Bone marrow (tissue), 2 donors: Measurements from ENCODE around the gene PYGM.
A peak's percentile ranks its signal among the peaks of the same experiment; 100 is the strongest.

Source experiments
- DNase-seq, 2 donors: peaks; one replicate each; lab custom pipeline; 2025; lab: John Stamatoyannopoulos, UW

Gene PYGM

DNA sequence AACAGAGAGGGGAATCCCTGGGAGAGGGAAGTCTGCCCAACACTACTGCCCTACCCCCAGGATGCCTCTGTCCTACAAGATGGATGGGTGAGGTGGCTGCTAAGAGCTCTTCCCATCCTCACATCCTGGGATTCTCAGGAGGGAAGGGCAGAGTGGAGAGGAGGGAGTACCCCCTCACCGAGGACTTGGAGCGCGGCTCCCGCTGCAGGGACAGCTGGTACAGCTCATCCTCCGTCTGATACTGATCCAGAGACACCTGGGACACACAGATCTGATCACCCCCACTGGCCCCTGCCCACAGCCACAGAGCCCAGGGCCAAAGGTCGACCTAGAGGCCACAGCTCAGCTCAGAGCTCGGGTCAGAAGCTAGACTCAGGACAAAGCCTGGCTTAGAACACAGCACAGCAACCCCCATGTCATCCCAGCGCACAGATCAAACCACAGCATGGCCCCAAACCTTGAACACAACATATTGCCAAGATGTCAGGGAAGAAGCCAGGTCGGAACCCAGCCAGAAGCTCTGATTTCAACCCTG is 24.0 kb downstream of the PYGM start:
- DNase-seq: no peak

DNA sequence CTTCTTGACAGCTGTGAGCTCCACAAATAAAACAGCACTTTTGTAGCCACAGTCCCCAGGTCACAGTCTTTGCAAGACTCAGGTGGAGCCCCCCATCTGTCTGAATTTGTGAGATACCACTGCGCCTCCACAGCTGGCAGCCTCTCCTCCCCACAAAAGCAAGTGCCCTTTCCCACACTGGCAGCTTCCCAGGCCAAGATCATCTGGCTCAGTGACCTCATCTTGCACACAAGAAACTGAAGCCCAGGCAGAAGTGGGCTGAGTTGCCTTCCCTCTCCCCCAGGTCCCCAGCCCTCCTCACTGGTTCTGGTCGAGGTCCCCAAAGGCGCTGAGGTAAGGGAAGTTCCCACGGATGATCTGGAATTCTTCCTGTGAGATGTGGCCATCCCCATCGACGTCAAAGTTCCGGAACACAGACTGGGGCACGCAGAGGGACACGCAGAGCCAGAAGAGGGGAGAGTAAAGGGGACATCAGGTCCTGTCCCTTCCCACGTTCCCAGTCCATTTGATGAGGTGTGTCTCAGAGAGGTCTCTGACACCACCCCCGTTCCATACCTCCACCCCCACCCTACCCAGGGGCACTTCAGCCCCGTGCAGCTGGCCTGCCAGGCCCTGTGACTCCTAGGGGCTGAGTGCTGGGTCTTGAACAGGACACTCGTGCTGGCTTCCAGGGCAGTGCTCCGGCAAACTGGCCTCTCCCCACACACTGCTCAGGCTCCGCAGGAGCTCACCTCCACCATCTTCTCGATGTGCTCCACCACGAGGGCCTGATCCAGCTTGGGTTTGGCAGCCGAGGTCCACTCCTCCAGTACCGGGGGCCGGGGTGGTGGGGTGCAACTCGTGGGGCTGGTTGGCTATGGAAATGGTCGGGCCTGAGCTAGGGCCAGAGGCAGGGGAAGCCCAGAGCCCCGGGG is 24.7 kb downstream of the PYGM start:
- DNase-seq: no peak

DNA sequence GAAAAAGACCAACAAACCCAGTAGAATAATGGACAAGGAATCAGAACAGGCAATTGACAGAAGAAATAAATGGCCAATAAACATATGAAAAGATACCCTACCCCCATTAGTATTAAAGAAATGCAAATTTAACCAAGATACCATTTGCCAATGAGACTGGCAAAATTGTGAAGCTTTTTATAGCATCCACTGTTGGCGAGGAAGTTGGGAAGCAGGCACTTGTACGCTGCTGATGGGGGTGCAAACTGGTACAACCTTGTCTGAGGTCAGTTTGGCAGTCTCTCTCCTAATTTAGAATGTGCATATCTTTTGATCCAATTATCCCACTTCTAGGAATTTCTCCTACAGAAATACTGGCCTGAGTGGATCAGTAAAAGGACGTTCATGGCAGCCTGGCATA is 28.2 kb downstream of the PYGM start:
- DNase-seq: no peak

DNA sequence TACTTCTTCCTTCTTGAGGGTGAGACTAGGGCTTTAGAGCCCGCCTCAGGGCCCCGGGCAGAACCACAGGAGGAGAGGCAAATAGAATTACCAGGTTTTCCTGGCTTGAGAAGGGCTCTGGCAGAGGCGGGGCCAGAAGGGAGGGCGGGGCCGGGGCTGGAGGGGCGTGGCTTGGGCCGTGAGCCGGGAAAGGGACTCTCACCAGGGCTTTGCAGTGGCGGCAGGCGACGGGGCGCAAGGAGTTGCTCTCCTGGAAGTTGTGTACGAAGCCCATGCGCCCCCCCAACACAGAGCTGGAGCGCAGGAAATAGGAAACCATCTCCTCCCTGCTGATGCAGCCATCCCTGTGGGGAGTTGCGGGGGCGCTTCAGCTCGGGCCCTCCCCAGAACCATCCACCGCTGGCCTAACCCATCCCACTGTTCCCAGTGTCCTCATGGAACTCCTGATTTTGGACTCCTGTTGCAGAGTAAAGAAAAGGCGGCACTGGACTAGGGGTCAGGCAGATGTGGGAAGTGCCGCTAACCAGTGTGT is 29.9 kb downstream of the PYGM start:
- DNase-seq: no peak

DNA sequence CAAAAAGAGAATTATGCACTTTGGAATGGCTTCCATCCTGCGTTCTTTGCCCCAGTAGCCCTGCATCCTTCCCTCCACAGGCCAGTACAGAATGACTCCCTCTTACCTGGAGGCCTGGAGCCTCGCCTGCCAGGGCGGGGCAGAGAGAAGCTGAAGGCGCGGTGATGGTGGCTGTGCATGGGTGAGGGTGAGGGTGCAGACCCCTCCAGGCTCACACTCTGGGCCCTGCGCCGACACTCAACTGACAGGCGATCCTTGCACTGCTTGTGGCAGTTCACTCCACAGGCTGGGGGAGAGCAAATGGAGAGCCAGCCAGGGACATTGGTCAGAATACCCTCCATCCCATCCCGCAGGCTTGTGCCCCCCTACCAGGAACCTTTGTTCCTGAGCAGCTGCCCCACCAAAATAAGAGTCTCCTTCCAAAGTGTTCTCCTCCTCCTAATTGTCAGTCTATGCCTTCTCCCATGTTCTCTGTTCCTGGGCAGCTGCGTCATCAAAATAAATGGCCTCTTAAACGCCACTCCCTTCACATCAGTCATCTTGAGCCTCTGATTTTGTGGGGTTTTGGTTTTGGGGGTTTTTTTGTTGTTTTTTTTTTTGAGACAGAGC is 30.9 kb downstream of the PYGM start:
- no peak for DNase-seq

DNA sequence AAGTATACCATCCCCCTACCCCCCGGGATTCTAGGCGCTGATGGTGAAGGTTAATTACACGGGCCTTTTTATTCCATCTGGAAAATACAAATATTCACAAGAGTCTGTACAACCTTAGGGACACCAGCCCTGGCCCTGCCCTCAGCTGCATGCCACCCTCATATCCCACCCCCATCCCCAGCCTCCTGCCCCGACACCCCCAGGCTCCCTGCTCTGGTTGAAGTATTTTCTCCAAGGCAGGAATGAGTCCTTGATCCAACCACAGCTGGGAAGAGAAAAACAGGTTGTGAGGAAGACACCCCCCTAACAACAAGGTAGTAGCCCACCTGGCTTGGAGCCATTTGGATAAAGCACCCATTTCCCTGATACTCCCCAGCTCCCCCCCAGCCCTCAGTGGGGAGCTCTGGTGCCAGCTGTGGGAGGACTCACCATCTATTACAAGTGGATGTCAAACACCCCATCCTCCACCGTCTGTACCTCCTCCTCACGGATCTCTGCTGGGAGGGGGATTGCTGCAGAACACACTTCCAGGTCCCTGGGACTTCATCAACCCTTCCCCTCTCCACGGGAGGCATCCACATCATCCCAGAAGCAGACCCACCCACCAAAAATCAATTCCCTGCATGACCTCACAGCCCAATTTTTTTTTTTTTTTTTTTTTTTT is 32.8 kb downstream of the PYGM start:
- DNase-seq: no peak

DNA sequence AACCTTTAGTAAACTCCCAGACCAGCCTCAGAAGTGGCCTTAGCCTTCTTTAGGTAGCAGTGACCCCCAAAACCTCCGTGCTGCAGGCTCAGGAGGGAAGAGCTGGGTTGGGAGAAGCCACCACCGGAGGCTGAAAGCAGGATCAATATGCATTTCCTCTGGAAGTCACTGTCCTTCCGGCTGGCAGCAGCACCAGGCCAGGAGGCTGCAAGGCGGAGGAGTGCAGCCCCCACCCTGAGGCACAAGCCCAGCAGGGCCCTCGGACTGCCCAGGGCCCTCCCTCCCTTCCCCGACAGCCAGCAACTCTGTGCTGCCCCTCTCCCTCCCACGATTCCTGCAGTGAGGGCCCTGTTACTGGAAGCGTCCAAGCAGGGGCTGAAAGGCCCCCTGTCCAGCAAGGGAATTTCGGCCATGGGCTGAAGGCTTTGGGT is 33.5 kb downstream of the PYGM start:
- no peak for DNase-seq

DNA sequence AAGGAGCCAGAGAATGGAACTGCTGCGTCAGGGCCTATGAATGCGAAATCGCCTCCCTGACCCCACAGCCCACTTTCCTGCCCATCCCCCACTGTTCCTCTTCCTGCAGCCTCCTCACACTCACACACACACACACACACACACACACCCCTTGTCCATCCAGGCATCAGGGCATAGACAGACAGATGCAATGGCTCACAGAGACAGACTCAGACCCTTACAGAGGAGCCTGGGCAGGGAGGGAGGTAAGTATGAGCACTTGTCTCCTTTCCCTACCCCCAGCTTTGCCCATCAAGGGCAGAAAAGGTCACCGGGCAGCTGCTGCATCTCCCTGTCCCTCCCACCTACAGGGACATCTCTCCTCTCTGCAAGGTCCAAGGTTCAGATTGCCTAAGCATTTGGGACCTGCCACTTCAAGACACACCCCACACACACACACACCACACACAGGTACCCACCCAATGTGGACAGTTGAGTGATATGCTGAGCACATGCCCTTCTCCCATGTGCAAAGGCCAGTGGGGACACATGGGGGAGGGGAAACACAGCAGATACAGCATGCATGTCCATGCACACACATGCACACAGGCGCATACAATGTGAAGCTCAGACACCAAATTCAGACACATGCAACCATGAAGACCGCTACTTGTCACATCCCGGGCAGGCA is 34.8 kb downstream of the PYGM start:
- no peak for DNase-seq

DNA sequence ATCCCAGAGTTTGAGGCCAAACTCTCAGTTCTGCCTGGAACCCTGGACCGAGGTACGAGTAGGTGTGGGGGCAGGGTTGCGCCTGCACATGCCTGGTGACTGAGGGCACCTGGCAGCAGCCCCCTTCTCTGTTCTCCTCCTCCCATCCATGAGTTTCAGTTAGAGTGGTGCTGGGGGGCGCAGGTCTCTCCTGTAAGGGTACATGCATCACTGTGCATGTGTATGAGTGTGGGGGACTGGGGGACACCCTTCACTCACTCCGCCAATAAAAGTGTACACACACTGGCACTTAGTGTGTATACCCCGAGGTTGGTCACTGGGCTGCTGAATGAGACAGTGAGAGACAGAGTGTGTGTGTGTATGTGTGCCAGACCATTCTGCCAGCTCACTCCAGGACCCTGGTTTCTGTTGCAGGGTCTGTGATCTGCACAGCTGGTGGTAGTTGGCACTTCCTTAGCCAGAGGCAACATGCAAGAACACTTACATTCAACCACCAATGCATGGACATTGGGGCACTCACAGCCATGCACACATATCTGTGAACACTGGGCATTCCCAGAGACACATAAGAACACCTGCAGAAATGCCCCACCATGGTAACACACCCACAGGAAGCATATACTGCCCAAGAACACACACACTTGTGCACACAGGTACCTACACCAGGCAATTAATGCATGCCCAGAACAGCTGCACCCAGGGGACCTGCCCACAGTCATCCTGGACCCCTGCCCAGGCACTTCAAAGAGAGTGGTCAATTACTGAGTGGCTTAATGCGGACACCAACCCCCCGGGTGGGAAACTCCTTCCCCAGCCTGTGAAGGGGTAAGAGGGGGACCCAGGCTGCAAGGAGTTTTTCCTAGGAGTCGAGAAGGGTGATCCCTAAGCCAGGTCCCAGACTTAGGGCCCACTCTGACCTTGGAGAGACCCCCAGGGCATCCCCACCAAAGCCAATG is 35.6 kb downstream of the PYGM start:
- DNase-seq: no peak

DNA sequence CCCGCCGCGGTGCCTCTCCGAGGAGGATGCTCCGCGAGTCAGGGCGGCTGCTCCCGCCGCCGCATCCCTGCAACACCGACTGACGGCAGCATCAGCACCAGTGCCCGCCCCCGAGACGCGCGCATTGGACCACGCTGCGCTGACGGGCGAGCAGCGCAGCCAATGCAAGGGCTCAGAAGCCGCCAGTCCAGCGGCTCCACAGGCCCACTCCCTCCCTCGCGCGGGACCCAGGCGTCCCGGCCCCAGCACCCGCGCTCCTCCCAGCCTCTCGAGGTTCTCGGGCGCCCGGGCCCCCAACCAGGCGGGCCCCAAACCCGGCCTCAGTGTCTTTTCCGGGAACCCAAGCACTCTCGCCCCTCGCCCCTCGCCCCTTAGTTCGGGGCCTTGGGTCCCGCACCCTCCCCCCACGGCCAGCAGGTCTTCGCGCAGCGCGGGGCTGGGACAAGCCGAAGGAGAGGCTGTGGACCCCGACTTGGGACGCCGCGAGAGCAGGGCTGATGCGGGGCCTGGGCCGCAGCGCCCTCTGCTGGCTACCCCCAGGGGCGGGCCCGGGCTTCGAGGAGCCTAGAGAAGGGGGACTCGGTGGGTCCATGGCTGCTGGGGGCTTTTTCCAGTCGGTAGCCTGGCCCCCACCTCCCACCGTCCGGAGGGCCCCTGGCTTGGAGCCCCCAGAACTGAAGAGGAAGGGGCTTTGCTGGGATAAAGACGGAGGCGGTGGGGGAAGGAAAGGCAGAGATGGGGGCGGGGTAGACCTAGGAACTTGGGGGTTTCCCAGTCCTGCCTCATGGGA is 36.5 kb downstream of the PYGM start, which contains the start of gene NRXN2:
TSS of gene NRXN2 (minus strand) at position 81 of the 790 bp plus-strand sequence. CDS start 9,498 bp downstream, outside the sequence.
- DNase-seq: peak; percentile 14 to 54

DNA sequence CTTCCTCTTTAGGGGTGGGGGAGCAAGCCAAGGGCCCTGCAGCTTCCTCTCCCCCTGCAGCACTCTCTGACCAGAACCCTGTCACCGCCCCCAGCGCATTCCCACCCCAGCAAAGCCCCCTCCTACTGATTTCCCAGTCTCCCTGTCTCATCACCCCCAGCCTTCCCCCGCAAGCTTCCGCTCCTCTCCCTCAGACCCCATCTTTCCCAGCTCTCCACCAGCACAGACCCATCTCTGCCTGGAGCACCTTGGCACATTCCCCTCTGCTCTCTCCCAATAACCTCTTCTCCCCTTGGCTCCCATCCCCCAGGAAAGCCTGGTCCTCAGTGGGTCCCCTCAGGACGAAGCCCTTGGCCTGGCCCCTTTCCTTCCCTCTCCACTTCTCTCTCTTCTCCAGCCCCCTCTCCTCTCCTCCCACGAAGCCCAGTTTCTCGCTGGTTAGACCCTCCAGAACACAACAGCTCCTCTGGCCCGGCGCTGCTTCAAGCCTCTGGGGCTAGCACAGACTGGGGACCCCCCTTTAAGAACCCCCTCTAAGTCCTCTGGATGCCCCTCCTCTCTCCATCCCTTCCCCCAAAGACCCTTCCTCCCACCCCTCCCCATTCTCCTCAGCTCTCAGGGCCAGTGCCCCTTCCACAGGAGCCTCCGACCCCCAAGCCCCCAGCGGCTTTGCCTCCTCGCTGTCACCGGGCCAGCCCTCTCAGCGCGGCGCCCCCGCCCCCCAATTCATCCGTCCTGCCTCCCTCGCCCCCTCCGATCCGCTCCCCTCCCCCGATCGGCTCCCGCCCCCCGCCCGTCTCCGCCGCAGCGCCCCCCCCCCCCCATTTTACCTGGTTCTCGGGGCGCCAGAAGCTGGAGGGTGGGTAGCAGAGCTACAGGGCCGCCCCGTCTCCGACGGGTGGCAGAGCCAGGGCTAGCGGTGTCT is 37.4 kb downstream of the PYGM start:
- DNase-seq: no peak

DNA sequence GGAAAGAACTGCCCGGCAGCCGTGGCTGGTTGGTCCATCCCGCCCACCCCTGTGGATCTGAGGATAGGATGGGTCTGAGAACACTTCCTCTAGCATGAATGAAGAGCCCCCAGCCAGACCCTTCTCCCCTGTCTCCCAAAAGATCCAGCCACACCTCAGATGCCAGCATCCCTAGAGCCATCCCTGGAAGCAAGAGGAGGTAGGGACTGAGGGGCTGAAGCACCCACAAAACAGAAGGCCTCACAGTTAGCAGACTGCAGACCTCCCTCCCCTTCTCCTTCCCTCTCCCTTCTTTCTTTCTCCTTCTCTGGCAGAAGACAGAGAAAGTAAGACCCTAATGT is 38.4 kb downstream of the PYGM start:
- no peak for DNase-seq

DNA sequence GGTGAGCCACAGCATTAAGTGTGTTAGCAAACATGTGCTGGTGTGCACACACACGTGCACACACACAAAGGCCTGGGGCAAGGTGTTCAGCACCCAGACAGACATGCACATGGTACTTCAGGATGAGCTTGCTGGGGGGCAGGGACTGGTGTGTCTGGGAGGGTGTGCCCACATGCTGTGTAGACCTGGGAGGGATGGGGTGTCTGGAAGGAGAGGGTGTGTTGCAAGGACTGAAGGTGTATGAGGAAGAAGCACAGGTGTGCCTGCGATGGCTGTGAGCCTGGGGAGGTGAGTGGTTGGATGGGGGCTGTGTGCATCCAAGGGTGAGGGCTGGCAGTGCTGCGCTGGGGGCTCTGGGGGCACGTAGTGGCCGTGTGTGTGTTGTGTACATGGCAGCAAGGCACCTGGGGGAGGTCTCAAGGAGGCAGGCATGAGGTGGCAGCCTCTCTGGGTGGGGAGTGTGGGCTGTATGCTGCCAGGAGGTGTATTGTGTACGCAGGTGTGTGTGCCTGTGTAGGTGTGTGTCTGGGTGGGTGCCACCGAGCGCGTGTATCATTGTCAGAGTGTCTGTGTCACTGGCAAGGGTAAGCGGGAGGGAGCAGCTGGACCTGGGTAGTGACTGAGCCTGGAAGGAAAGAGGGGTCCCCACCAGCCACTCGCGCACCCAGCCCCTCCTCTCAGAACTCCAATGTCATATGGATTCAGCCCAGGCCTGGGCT is 39.0 kb downstream of the PYGM start:
- DNase-seq: no peak

DNA sequence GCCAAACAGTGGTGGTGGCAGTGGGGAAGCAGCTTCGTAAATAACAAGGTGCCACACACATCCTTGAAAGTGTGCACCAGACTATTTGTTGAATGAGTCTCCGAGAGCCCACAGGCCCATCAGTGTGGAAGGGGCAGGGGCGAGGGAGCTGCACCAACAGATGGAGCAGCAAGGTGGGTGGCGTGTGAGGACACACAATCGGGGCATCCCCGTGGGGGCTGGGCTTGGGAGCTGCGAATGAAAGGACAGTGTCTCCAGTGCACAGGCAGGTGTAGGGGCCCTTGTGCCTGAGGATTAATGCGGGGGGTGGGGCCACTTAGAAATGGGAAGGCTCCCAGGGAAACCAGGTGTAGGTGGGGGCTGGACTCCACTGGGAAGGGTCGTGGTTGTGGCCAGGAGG is 39.6 kb downstream of the PYGM start:
- no peak for DNase-seq

DNA sequence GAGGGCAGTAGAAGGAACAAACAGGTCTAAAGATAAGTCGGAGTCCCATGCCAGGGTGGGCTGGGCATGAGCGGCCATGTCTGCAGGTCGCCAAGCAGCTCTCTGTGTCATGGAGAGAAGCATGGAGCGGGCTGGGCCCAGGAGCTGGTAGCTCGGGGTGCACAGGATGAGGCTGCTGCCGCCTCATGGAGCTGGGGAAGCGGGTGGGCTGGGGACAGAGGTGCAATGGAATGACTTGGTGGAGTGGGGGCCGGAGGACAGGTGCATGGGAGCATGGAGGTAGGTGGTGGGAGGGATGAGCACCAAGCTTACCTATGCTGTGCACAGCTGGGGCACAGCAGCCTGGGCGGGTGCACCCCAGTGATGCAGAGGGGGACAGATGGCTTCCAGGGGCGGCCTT is 40.4 kb downstream of the PYGM start:
- DNase-seq: no peak

DNA sequence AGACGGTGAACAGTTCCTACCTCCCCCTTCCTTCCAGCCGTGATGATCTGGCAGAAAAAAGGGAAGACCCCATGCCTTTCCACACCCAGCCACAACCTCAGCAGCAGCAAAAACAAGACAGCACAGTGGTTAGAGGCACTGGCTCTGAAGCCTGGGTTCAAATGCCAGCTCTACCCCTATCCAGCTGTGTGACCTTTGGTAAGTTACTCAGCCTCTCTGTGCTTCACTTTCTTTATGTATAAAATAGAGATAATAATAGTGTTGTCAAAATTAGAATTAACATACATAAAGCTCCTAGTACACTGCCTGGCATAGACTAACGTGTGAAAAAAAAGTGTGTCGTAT is 41.0 kb downstream of the PYGM start:
- DNase-seq: no peak

DNA sequence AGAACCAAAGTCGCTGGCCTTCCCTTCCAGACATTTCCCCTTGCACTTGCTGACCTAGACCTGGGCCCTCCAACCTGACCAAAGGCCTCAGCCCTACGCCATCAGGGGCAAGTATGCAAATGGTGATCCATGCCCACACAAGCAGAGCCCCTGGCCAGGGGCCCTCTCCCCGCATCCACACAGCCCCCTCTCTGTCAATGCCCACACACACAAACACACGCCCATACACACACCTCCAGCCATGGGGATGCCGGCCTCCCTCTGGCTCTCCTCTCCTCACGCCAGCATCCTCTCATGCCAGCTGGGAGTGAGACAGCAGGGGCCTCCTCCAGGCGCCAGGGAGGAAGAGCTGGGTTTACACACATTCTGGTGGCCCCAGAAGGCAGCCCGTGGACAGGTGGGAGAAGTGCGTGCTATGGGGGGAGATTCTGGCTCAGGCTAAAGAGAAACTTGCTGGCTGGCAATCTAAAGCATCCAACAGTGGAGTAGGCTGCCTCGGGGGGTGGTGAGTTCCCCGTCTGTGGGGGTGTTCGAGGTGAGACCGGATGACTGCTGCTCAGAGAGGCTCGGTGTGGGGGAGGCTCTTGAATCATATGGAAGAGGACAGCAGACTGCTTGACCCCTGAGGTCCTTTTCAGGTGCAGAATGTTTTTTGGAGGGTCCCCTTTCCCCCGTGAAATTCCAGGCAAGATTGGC is 41.5 kb downstream of the PYGM start:
- DNase-seq: no peak

DNA sequence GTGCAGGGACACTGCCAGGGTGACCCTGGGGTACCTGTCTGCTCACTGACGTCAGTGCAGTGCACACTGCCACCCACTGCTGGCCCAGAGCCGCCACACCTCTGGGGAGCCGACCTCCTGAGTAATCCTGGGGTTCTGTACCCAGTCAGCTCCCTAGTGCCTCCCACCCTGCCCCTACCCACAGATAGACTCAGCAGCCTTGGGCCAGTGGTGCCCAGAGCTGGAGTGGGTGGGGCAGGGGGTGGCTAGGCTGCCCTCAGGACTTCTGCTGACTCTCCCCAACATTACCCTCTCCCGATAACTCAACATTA is 42.6 kb downstream of the PYGM start:
- no peak for DNase-seq
